ENCODE measurements around the gene GIPC3.

GIPC3 gene, protein sequence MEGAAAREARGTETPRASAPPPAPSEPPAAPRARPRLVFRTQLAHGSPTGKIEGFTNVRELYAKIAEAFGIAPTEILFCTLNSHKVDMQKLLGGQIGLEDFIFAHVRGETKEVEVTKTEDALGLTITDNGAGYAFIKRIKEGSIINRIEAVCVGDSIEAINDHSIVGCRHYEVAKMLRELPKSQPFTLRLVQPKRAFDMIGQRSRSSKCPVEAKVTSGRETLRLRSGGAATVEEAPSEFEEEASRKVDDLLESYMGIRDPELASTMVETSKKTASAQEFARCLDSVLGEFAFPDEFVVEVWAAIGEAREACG
- total RNA-seq, result 0.87 to 7.8 (median 3.8) reads per million in 18 experiments

DNA sequence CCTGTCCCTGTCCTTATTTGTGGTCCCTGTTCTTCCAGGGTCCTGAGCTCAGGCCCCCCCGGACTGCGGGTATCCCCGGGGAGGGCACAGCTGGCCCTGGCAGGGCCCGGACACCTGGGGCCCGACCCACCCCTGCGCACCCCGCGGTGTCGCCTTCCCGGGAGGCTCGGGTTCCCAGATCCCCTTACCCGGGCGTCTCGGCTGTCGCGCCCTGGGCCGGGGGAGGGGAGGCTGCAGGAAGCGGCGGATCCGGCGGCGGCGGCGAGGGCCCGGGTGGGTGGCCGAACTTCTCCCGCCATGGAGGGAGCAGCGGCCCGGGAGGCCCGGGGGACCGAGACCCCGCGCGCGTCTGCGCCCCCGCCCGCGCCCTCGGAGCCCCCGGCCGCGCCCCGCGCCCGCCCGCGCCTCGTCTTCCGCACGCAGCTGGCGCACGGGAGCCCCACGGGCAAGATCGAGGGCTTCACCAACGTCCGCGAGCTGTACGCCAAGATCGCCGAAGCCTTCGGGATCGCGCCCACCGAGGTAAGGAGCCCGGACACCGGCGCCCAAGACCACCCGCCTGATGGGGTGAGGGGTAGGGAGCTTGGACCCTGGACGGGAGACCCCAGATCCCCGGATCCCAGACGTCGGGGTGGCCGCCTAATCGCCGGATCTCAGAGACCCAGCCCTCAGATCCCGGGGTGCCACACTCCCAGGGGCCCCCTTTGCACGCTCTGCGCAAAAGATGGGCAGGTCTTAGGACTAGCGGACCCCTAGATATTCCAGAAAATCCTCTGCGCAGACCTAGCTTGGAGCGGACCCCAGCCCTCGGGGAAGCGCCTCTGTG, at the start of gene GIPC3:
GIPC3 (plus strand) TSS at position 178 of the 826 bp plus-strand sequence; CDS start at position 298, 120 bp downstream.
- DNase-seq, result no peak

DNA sequence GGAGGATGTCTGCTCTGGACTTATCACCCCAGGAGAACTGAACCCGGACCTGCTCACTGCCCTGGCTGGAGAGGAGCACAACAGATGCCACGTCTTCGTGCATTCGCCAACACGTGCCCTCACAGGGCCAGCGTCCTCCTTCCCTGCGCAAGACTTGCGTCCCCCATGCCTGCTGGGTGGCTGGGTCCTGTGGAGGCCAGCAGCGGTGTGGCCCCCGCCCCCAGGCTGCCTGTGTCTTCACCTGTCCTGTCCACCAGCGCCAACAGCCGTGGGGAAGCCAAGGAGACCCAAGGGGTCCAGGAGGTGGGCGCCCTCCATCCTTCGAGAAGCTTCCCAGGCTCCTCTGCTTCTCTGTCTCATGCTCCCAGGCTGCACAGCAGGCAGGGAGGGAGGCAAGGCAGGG, 49.7 kb upstream of the GIPC3 start:
- peak in 1 of 2 donors; percentile 39 for DNase-seq

DNA sequence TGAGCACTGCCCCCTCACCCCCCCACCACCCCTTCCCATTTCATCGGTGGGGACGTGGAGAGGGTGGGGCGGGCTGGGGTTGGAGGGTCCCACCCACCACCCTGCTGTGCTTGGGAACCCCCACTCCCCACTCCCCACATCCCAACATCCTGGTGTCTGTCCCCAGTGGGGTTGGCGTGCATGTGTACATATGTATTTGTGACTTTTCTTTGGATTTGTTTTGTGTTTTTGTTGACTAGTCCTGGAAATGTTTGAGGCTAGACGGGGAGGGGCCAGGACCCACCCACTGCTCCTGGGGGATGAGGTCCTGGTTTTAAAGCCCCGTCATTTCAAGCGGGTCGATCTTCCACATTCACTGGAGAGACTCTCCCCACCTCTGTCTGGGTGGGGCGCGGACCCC, 49.3 kb upstream of the GIPC3 start:
- DNase-seq, result no peak

DNA sequence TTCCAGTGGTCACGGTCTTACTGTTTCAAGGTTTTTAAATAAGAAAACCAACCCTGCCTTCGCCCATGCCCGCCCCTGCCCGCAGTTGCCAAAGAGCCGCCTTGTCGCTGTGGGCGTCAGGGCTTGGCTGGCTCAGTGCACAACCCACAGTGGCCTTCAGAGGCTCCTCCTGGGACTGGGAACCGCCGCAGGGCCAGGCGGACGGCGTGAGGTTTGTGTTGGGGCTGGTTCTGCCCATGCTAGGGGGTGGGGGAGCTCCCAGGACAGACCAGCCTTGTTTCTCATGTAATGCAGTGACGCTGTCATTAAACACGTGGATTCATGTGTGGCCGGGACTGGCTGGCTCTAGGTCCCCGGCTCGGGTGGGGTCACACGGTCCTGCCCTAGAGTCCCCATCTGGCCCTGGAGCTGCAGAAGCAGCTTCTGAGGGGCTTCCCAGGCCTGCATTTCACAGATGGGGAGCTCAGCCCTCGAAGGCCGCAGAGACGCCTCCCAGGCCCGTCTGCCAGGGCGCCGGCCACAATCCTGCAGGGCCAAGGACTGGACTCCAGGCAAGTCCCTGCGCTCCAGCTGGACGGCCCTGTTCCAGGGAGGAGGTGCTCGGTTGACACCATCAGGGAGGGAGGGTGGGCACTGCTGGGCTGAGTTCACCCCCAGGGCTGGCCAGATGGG, 48.7 kb upstream of the GIPC3 start:
- peak; percentile 32 to 70 for DNase-seq

DNA sequence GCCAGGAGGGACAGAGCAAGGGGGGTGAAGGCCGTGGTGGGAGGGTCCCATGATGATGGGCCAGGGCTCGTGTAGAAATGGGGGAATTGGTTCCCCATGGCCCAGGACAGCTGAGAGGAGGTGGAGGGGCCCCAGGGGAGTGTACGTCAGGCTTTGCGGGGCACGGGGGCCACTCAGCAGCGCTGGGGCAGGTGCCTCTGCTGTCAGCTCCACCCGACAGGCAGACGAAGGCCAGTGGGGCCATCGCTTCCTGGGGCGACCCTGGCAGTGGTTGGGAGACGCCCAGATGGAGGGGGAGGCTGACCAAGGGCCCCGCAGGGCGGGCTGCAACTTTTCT, 48.2 kb upstream of the GIPC3 start:
- no peak for DNase-seq

DNA sequence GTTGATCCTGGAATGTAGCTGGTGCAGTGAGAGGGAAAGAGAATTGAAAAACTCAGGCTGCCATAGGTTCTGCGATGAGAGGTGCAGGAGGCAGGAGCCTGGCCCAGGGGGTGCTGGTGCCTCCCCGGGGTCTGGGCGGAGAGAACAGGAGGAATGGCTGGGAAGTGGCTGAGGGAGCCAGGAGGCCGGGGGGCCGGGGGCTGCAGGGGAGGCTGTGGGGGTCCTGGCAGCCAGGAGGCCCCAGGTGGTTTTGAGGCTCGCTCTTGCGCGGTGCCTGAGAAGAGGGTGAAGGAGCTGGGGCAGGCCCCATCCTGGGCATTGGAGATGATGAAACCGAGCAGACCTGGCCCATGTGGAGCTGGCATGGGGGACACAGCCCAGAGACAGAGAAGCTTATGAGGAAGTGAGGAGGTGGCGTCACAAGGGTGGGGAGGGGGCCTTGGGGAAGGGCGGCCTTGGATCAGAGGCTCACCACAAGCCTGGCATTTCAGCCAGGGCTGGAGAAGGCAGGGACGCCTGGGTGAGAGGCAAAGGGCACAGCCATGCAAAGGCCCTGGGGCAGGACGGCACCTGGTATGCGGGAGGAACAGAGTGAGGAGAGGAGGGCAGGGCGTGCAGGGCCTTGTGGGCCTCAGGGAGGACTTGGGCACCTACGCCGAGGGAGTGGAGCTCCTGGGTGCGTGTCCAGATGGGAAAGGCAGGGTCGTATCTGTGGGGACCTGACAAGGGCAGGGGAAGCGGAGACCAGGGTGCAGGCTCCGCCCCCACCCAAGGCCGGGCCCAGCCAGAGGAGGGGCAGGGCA, 47.6 kb upstream of the GIPC3 start:
- DNase-seq, result peak; percentile 29 to 34

DNA sequence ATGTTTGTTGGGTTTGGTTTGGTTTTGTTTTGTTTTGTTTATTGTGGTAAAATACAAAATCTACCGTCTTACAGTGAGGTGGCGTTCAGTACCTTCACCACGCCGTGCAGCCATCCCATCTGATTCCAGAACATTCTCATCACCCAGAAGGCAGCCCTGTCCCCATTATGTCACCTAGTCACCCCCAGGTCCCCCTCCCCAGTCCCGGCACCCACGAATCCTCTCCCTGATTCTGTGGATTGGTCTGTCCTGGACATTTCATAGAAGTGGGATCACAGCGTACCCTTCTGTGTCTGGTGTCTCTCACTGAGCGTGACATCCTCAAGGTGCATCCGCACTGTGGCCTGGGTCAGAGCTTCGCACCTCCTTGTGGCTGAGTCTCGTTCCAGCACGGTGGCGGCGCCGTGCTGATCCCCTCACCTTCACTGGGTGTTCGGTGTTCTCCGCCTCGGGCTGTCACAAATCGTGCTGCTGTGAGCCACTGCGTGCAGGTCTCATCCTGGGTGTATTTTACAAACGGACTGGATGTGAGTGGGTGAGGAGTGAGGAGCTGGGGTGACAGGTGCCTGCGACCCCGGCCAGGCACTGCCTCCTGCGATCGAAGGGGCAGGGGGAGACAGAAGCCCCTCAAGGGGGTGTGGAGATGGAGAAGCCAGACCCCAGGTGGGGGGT, 46.9 kb upstream of the GIPC3 start:
- DNase-seq, result no peak

DNA sequence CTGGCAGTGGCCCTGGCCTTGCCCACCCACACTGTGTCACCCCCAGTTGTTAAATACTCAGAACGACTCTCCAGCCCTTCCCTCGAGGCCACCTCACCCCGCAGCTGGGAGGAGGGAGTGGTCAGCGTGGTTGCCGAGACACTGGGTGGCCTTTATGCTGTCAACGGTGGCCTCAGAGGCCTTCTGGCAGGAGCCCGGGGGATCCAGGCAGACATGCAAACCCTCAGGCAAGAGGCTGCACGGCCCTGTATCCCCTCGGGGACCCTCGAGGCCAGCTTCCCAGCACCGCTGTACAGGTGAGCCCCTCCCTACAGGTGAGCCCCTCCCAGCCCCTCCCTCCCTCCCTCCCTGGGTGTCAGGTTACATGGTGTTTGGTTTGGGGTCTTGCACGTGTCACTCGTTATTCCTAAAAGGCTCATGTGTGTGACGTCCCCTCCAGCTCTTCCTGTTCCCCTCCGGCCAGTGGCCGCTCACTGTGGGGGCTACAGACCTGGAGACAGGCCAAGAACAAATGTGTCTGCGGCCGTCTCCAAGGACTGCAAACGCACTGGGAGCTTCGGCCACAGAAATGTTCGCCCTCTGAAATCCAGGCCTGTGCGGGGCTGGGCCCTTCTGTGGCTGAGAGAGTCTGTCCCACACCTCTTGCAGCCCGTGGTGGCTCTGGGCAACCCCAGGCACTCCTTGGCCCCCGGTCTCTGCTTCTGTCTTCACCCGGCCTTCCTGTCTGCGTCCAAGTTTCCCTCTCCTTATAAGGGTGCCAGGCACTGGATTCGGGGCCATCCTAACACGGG, 46.1 kb upstream of the GIPC3 start, which contains the start of gene TEKTIP1:
TEKTIP1 (plus strand) TSS at position 210 of the 791 bp plus-strand sequence; CDS start at position 214, 4 bp downstream.
- no peak for DNase-seq

DNA sequence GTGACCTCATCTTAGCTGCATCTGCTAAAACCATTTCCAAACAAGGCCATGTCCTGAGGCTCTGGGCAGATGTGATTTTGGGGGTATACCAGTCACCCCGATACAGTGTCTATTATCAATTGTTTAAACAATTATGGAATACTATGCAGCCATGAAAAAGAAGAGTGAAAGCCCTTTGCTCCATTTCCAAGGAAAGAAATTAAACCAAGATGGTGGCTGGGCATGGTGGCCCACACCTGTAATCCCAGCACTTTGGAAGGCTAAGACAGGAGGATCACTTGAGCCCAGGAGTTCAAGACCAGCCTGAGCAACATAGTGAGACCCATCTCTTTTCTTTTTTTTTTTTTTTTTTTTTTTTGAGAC, 45.5 kb upstream of the GIPC3 start:
- DNase-seq, result no peak

DNA sequence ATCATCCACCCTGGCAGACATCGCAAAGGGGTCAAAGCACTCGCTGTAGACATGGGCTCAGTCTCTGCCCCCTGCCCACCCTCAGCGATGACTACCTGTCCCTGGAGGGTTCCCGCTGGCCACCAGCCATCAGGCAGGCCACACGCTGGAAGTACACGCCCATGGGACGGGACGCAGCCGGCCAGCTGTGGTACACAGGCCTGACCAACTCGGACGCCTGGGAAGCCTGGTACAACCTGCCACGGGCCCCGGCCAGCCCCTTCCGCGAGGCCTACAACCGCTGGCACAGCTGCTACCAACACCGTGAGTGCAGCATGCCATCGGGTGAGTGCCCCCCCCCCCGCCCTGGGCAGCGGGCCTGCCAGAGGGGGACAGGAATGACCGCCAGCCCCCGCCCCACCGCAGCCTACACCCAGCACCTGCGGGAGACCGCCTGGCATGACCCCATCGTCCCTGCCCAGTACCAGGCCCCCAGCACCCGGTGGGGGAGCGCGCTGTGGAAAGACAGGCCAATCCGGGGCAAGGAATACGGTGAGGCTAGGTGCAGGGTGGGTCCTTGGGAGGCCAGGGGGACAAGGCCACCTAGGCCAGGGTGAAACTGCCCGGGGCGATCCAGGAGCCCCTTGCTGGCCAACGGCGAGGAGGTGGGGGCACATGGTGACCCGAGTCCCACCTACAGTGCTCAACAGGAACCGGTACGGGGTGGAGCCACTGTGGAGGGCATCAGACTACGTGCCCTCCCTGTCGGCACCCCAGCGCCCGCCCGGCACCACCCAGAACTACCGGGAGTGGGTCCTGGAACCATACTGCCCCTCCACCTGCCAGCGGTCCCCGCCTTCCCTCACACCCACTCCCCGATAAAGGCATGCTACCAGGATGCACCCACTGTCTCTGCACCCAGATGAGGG, 41.9 kb upstream of the GIPC3 start:
- no peak for DNase-seq

DNA sequence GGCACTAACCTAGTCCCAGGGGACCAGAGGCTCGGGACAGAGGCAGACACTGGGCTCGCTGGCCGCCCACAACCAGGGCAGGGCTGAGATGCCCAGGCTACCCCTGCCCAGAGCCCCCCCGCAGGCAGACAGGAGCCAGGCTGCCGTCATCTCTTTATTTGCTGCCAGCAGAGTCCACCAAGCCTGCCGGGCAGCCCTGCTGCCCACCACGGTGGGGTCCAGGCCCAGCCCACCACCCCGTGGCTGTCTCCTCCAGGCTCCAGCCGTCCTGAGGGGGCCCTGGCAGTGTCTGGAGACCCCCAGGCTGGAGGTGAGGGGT, 41.3 kb upstream of the GIPC3 start:
- no peak for DNase-seq

DNA sequence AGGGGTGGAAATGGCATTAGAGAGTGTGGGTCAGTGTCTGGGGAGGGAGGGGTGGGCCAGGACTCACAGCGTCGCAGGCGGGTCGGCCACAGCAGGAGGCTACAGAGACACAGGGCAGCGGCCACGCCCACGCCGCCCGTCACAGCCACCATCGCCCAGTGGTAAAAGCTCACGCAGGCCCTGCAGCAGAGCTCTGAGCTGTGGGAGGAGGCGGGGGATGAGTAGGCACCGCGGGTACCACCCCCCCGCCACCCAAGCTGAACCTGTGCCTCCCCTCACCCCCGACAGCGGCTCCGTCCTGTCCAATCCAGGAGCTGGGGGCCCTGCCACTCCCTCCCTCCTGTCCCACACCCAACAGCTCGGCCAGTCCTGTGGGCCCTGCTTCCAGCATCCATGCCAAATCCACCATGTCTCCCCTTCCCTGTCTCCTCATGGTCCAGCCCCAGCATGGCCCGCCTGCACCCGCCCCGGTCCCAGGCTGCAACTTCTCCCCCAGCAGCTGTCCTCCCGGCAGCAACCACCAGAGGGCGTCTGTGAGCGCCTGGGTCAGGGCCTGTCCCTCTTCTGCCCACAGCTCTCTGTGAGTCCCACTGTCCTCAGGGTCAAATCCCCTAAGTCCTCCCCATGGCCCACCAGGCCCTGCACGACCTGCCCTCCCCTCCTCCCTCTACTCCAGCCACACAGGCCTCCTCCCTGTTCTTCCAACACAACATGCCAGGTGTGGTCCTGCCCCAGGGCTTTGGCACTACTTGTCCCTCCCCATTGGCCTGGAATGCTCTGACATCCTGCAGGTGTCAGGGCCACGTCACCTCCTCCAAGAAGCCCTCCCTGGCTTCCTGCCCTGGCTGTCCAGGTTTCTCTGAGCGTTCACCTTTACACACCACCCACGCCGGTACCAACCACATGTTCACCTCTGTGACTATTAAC, 40.3 kb upstream of the GIPC3 start:
- DNase-seq, result peak; percentile 65 to 76

DNA sequence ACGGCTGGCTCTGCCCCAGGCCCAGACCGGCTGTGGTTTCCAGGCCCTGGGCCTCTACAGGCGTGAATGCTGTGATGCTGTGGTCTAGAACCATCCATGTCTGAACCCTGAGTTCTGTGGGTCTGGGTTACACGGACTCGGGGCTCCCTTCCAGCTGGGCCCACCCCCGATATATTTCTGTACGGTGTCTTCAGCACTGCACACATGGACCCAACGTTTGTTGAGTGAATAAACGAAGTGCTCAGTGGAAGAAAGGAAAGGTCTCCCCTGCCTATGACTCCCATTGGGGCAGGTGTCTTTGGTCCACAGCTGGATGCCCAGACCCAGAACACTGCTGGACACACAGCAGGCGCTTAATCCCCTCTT, 39.6 kb upstream of the GIPC3 start:
- no peak for DNase-seq

DNA sequence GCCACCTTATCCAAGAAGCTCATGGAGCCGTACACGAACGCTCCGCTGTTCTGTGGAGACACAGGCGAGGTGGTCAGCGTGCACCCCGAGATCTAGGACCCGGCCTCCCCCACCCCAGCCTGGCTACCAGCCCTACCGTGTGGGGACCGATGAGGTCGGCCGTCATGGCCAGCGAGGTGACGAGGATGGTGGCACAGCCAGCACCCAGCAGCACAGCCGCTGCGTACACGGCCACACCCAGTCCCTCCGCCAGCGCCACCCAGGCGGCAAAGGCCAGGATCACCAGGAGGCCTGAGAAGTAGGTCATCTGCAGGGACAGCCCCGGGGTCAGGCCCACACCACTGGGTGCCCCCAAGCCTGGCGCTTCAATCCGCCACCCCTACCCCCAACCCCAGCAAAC, 39.2 kb upstream of the GIPC3 start:
- no peak for DNase-seq

DNA sequence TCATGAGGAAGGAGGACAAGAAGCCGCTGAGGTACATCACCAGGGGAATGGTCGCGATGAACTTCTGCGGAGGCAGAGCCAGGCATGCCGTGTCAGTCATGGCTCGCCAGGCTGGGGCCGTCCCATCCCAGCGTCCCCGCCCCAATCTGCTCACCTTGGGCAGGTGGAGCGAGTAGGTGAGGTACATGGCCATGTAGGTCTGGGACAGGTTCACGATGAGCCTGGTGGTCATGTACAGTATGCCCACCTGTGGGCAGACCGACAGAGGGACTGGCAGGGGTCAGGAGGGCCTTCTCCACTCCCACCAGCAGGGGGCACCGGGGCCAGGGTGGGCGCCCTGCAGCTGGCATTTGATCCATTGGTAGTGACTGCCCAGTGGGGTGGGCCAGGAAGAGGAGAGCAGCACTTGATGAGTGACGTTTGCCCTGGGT, 38.0 kb upstream of the GIPC3 start:
- no peak for DNase-seq

DNA sequence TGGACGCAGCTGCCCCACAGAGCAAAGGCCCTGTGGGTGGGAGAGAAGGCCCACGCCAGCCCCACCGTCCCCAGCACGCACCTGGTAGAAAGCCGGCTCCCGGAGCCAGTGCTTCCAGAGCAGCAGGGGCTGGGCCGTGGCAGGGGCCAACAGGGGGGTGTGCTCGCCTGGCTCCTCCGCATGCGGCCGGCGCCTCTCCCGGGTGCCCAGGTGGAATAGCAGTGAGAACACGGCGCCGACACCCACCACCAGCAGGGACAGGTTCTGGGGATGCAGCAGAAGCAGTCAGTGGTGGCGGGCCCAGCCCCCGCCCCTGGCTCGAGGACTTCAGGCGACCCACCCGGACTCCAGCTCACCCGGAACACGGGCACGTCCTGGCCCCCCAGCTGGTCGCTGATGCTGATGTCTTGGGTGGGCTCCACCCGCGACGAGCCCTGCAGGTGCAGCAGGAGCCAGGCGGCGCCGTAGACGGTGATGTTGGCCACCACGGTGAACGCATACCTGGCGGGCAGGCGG, 37.5 kb upstream of the GIPC3 start:
- no peak for DNase-seq

DNA sequence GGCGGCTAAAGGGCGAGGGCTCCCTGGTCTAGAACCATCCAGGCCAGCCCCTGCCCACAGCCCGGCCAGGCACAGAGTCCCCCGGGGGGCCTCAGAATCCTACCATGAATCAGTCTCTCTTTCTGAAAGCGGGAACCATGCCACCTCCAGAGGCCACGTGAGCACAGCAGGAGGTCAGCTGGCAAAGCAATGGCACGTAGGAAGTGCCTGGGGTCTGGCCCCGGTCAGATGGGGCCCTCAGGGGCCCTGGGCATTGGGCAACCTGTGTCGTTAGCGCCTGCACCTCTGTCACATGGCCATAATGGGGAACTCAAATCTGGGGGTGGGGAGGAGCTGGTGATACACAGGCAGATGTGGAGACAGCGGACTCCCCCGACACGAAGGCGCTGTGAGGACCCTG, 36.7 kb upstream of the GIPC3 start:
- DNase-seq, result peak; percentile 93 to 97

DNA sequence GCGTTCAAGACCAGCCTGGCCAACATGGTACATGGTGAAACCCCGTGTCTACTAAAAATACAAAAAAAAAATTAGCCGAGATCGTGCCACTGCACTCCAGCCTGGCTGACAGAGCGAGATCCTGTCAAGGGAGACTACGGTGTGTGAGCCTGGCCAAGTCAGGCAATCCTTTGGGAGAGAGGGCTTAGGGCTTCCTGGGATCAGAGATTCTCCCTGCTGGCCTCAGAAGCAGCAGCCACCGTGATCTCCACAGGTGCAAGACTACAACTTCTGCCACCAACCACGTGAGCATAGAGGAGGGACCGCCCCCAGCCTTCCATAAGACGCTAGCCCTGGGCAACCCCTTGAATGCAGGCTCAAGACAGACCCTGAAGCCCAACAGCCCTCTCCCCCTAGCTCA, 35.5 kb upstream of the GIPC3 start:
- no peak for DNase-seq
